IMR-90 (cell line): Measurements from ENCODE around the gene IQSEC1. TPM values are rescaled to one million over a fixed set of nuclear protein-coding genes. Genes with fewer than 3 reads are reported as not detected.

Experiments
- ATAC-seq: fragments of 200-7000 bp; cut with Tn5 transposase; 2 replicates; pipeline ENCODE4 v1.9.1; 2020; ENCODE audit warnings: low read depth, mild to moderate bottlenecking, moderate library complexity
- BruUV-seq: library from RNA; stranded (reverse); fragments of 400-500 nt; replicated peaks from 2 replicates; lab custom pipeline; 2021; lab: Mats Ljungman, UMichigan
- CTCF ChIA-PET: fragments of 300-600 bp; formaldehyde crosslinking; extraction: SDS; loops from one replicate; lab custom pipeline; 2021; ENCODE audit warnings: antibody characterized with exemption; lab: Yijun Ruan, JAX
- POLR2A ChIA-PET: fragments of 300-600 bp; sonication (Branson Sonifier 250); formaldehyde crosslinking; loops from one replicate; lab custom pipeline; 2022; ENCODE audit warnings: antibody characterized with exemption; ENCODE audit not compliant: unreplicated experiment; lab: Charles Lee
- DNase-seq: peaks from one replicate; pipeline ENCODE4 v3.0.0; 2013
- H2AFZ ChIP-seq: replicated peaks from 2 replicates; pipeline ENCODE3; 2013; ENCODE audit warnings: low read length, mild to moderate bottlenecking; ENCODE audit not compliant: poor library complexity
- H2AK5ac ChIP-seq: 2 replicates; pipeline ENCODE4 v1.6.1; 2013; ENCODE audit warnings: low read depth, low read length, inconsistent platforms
- H2AK9ac ChIP-seq: replicated peaks from 2 replicates; pipeline ENCODE3; 2013; ENCODE audit warnings: mild to moderate bottlenecking, low read depth, low read length, moderate library complexity; ENCODE audit not compliant: poor library complexity
- H2BK120ac ChIP-seq: 2 replicates; pipeline ENCODE4 v1.6.1; 2013; ENCODE audit warnings: low read depth, low read length, inconsistent platforms
- H2BK15ac ChIP-seq: 3 replicates; pipeline ENCODE4 v1.6.1; 2013; ENCODE audit warnings: low read depth, low read length, inconsistent platforms
- H2BK20ac ChIP-seq: 2 replicates; pipeline ENCODE4 v1.6.1; 2013; ENCODE audit warnings: low read depth, mild to moderate bottlenecking, inconsistent platforms, low read length, moderate library complexity
- H2BK5ac ChIP-seq: 2 replicates; pipeline ENCODE4 v1.6.1; 2013; ENCODE audit warnings: mild to moderate bottlenecking, low read depth, low read length, inconsistent platforms; ENCODE audit not compliant: poor library complexity, severe bottlenecking
- H3K14ac ChIP-seq: replicated peaks from 2 replicates; pipeline ENCODE4 v1.6.1; 2013; ENCODE audit warnings: low read depth, low read length, inconsistent platforms
- H3K18ac ChIP-seq: 2 replicates; pipeline ENCODE4 v1.6.1; 2013; ENCODE audit warnings: low read depth, low read length, control low read depth
- H3K23ac ChIP-seq: 2 replicates; pipeline ENCODE4 v1.6.1; 2013; ENCODE audit warnings: low read depth, low read length, inconsistent platforms
- H3K27ac ChIP-seq: 2 replicates; pipeline ENCODE4 v1.5.1; 2013; ENCODE audit warnings: mild to moderate bottlenecking, control low read depth, low read length; ENCODE audit not compliant: insufficient read depth
- H3K27me3 ChIP-seq: 2 replicates; pipeline ENCODE4 v1.6.1; 2013; ENCODE audit warnings: low read length; ENCODE audit not compliant: control insufficient read depth, insufficient read depth
- H3K36me3 ChIP-seq: 2 replicates; pipeline ENCODE4 v1.6.1; 2013; ENCODE audit warnings: low read length, mixed read lengths; ENCODE audit not compliant: control insufficient read depth, insufficient read depth
- H3K4ac ChIP-seq: 2 replicates; pipeline ENCODE4 v1.6.1; 2013; ENCODE audit warnings: low read depth, low read length, inconsistent platforms
- H3K4me1 ChIP-seq: 2 replicates; pipeline ENCODE4 v1.6.1; 2013; ENCODE audit warnings: low read length, mixed read lengths; ENCODE audit not compliant: control insufficient read depth, insufficient read depth
- H3K4me2 ChIP-seq: 2 replicates; pipeline ENCODE4 v1.6.1; 2013; ENCODE audit warnings: low read depth, mild to moderate bottlenecking, control low read depth, low read length, moderate library complexity
- H3K4me3 ChIP-seq: 2 replicates; pipeline ENCODE4 v1.5.1; 2013; ENCODE audit warnings: low read depth, mild to moderate bottlenecking, control low read depth, low read length, moderate library complexity; ENCODE audit not compliant: insufficient read depth
- H3K56ac ChIP-seq: 2 replicates; pipeline ENCODE4 v1.6.1; 2013; ENCODE audit warnings: low read length, inconsistent platforms; ENCODE audit not compliant: insufficient read depth; ENCODE audit errors: extremely low read depth
- H3K79me1 ChIP-seq, 2 experiments: 2 replicates each; pipeline ENCODE4 v1.6.1; 2013; ENCODE audit warnings: low read length in 2 of 2, inconsistent platforms in 1 of 2, low read depth in 1 of 2
- H3K9ac ChIP-seq: 2 replicates; pipeline ENCODE4 v1.6.1; 2013; ENCODE audit warnings: low read depth, low read length, control low read depth
- H3K9me1 ChIP-seq: 2 replicates; pipeline ENCODE4 v1.6.1; 2013; ENCODE audit warnings: low read length, inconsistent platforms; ENCODE audit not compliant: insufficient read depth
- H3K9me3 ChIP-seq: 2 replicates; pipeline ENCODE4 v1.6.1; 2013; ENCODE audit warnings: low read length; ENCODE audit not compliant: control insufficient read depth, insufficient read depth
- H4K20me1 ChIP-seq: 2 replicates; pipeline ENCODE4 v1.6.1; 2013; ENCODE audit warnings: low read length, inconsistent platforms; ENCODE audit not compliant: insufficient read depth
- H4K5ac ChIP-seq: 2 replicates; pipeline ENCODE4 v1.6.1; 2013; ENCODE audit warnings: mild to moderate bottlenecking, low read depth, low read length, control low read depth
- H4K8ac ChIP-seq, 2 experiments: 2 replicates each; pipeline ENCODE4 v1.6.1; 2013; ENCODE audit warnings: low read depth in 2 of 2, low read length in 2 of 2, control low read depth in 1 of 2, inconsistent platforms in 1 of 2
- H4K91ac ChIP-seq: 2 replicates; pipeline ENCODE4 v1.6.1; 2013; ENCODE audit warnings: low read depth, low read length, inconsistent platforms; ENCODE audit not compliant: insufficient read depth
- BHLHE40 ChIP-seq: fragments of 150-350 bp; IDR thresholded peaks from 2 replicates; pipeline ENCODE4 v1.6.1; 2016; ENCODE audit warnings: mild to moderate bottlenecking, low read depth, low read length
- CEBPB ChIP-seq: IDR thresholded peaks from 2 replicates; pipeline ENCODE4 v1.6.1; 2012; ENCODE audit warnings: low read depth, low read length, improper control_type of control experiment
- CHD1 ChIP-seq: IDR thresholded peaks from 2 replicates; pipeline ENCODE4 v1.6.1; 2012; ENCODE audit warnings: low read depth, low read length, improper control_type of control experiment
- CTCF ChIP-seq: conservative IDR thresholded peaks from 2 replicates; pipeline ENCODE4 v1.5.1; 2012; ENCODE audit warnings: mild to moderate bottlenecking, low read depth, low read length, improper control_type of control experiment
- ELK1 ChIP-seq: fragments of 150-350 bp; IDR thresholded peaks from 2 replicates; pipeline ENCODE4 v1.6.1; 2016; ENCODE audit warnings: low read depth, mild to moderate bottlenecking, low read length, moderate library complexity, borderline replicate concordance
- FOS ChIP-seq: fragments of 150-350 bp; IDR thresholded peaks from 2 replicates; pipeline ENCODE4 v1.6.1; 2016; ENCODE audit warnings: low read depth, low read length
- MAFK ChIP-seq: IDR thresholded peaks from 2 replicates; pipeline ENCODE4 v1.6.1; 2012; ENCODE audit warnings: low read depth, low read length, improper control_type of control experiment
- MAZ ChIP-seq: IDR thresholded peaks from 2 replicates; pipeline ENCODE4 v1.6.1; 2012; ENCODE audit warnings: low read depth, mild to moderate bottlenecking, low read length, improper control_type of control experiment, moderate library complexity, borderline replicate concordance
- MXI1 ChIP-seq: IDR thresholded peaks from 2 replicates; pipeline ENCODE4 v1.6.1; 2012; ENCODE audit warnings: low read depth, mild to moderate bottlenecking, low read length, moderate library complexity, borderline replicate concordance
- NFE2L2 ChIP-seq: fragments of 150-350 bp; IDR thresholded peaks from 2 replicates; pipeline ENCODE4 v1.6.1; 2016; ENCODE audit warnings: low read depth, mild to moderate bottlenecking, low read length
- POLR2A ChIP-seq: IDR thresholded peaks from 2 replicates; pipeline ENCODE4 v1.6.1; 2012; ENCODE audit warnings: mild to moderate bottlenecking, low read depth, low read length
- RAD21 ChIP-seq: IDR thresholded peaks from 2 replicates; pipeline ENCODE4 v1.6.1; 2012; ENCODE audit warnings: low read length, improper control_type of control experiment
- RCOR1 ChIP-seq: IDR thresholded peaks from 2 replicates; pipeline ENCODE4 v1.6.1; 2012; ENCODE audit warnings: mild to moderate bottlenecking, low read length, improper control_type of control experiment; ENCODE audit not compliant: insufficient replicate concordance
- RFX5 ChIP-seq: IDR thresholded peaks from 2 replicates; pipeline ENCODE4 v1.8.0; 2012; ENCODE audit warnings: low read depth, mild to moderate bottlenecking, low read length, moderate library complexity
- SMC3 ChIP-seq: fragments of 150-350 bp; IDR thresholded peaks from 2 replicates; pipeline ENCODE4 v1.6.1; 2016; ENCODE audit warnings: low read depth, mild to moderate bottlenecking, antibody characterized with exemption, low read length, moderate library complexity
- USF2 ChIP-seq: fragments of 150-350 bp; IDR thresholded peaks from 2 replicates; pipeline ENCODE4 v1.6.1; 2017; ENCODE audit warnings: mild to moderate bottlenecking, antibody characterized with exemption, low read length, low read depth
- WGBS, 2 experiments: methylation state at CpG; one replicate each; pipeline versions ENCODE4 v1.1.5 to v1.1.7; 2013; ENCODE audit warnings: missing lambda C conversion rate in 2 of 2; ENCODE audit not compliant: insufficient read length in 1 of 2; ENCODE audit errors: extremely low coverage in 2 of 2; 5-methylcytosine and 5-hydroxymethylcytosine counted together
- dilution Hi-C: fragments of 300-500 bp; cut with HindIII; formaldehyde crosslinking; loops from one replicate; pipeline ENCODE4 v1.14.3; 2018; ENCODE audit warnings: low sequenced_read_pairs; ENCODE audit not compliant: unreplicated experiment
- in situ Hi-C: fragments of 300-500 bp; cut with MboI; formaldehyde crosslinking; loops from 3 replicates; pipeline ENCODE4 v1.14.3; 2019; ENCODE audit warnings: low sequenced_read_pairs, inconsistent platforms, mixed read lengths
- intact Hi-C: fragments of 100-400 bp; cut with micrococcal nuclease; formaldehyde crosslinking; loops from 2 replicates; pipeline ENCODE4 v1.10.0; 2022
- polyA plus RNA-seq, 3 experiments: library from polyadenylated mRNA; depleted of rRNA; stranded (reverse); fragments of >200 nt; gene quantifications; 2 replicates each; pipeline ENCODE4 v1.2.3, GENCODE V29; 2012; ENCODE audit warnings: low replicate concordance in 1 of 3
- total RNA-seq: library from RNA; depleted of rRNA; stranded (reverse); fragments of >200 nt; gene quantifications from 2 replicates; pipeline ENCODE4 v1.2.3, GENCODE V29; 2012

Gene IQSEC1
- total and polyA plus RNA-seq, 2 of the 4 experiments (the other 2 are of a cell fraction): 5.9 to 11.9 TPM

GRCh38 chr3:12991481-12991837 lies 81.8 kb downstream of the IQSEC1 start:
- Histone ChIP-seq H3K4me3 (no peak overlapping the region), H3K4ac (peak overlapping the region; percentile 47), H3K27ac (peak overlapping the region; percentile 75; the same call in 1 of the 2 replicates), H4K91ac (peak overlapping the region; percentile 68), H2AK5ac (peak overlapping the region; percentile 54), H4K20me1 (no peaks in the 10 kb centered on the region; the same call in 1 of the 2 replicates), H3K18ac (no peak overlapping the region), H2AK9ac (peak overlapping the region; percentile 0), H3K9me1 (peaks cover 18% of the 10 kb centered on the region; the same call in 1 of the 2 replicates), H2BK5ac (peak overlapping the region; percentile 69), H3K14ac (peak overlapping the region; percentile 56; the same call in 1 of the 2 replicates), H3K27me3 (no peaks in the 10 kb centered on the region), H2BK20ac (peak overlapping the region; percentile 69; the same call in 1 of the 2 replicates), H2AFZ (no peak overlapping the region), H3K79me1 (peaks cover 2 to 30% of the 10 kb centered on the region in 2 experiments; a peak in 2 of 4 replicates), H2BK120ac (peak overlapping the region; percentile 80), H3K23ac (no peak overlapping the region; the same call in 1 of the 2 replicates), H3K4me1 (peaks cover 33% of the 10 kb centered on the region), H4K5ac (peak overlapping the region; percentile 10; the same call in 1 of the 2 replicates), H3K36me3 (no peaks in the 10 kb centered on the region), H3K9me3 (no peaks in the 10 kb centered on the region), H4K8ac (peak overlapping the region; percentile 11 to 75; a peak in 2 of 4 replicates), H2BK15ac (no peak overlapping the region), H3K4me2 (no peak overlapping the region; the same call in 1 of the 2 replicates), H3K56ac (no peak overlapping the region), H3K9ac (no peak overlapping the region)
- BruUV-seq: no TSS peak
- ATAC-seq (no peak), DNase-seq (no peak)
- in situ Hi-C loops (no loop called here), dilution Hi-C loops (no loop called here), intact Hi-C loops (no loop called here)
- TF ChIP-seq RFX5 (no peak), POLR2A (no peak), ELK1 (no peak), RAD21 (no peak), CTCF (no peak), RCOR1 (no peak), CHD1 (no peak), USF2 (no peak), NFE2L2 (no peak), MAZ (no peak), MAFK (no peak), BHLHE40 (no peak), MXI1 (no peak), SMC3 (no peak), FOS (no peak), CEBPB (no peak)
- CTCF ChIA-PET: no interaction called here
- no CpG with 5 or more reads among the region's 2 CpGs for WGBS, 2 experiments
- POLR2A ChIA-PET: no interaction called here
